ENCODE measurements around the gene ARSD.
A peak's percentile ranks its signal among the peaks of the same experiment; 100 is the strongest.
"Not testable (repeated sequence)": the region's sequence is repeated elsewhere in the genome, so short reads cannot be mapped to it uniquely, and the experiment has no call there.

ARSD gene

GRCh38 chrX:2902841-2903240 is 26.3 kb downstream of the ARSD start:
- H3K4me3 ChIP-seq (ENCODE audit: low read length): no peak overlapping the region
- no peak overlapping the region for H3K9ac ChIP-seq (ENCODE audit: low read depth, low read length)
- H3K4me1 ChIP-seq (ENCODE audit: control insufficient read depth, insufficient read depth, low read length): no peaks in the 10 kb centered on the region
- no peak overlapping the region for H3K4me2 ChIP-seq (ENCODE audit: low read length)
- no peaks in the 10 kb centered on the region for H3K36me3 ChIP-seq (ENCODE audit: insufficient read depth, low read length)
- no peaks in the 10 kb centered on the region for H3K9me3 ChIP-seq (replicated peaks; ENCODE audit: low read length)
- H3K27me3 ChIP-seq (ENCODE audit: control insufficient read depth, insufficient read depth, low read length): peaks cover 9% of the 10 kb centered on the region

- Histone ChIP-seq H3K36me3 (ENCODE audit: insufficient read depth, low read length) (no peaks in the 10 kb centered on the region), H3K9me3 (replicated peaks; ENCODE audit: low read length) (no peaks in the 10 kb centered on the region), H3K9ac (ENCODE audit: low read depth, low read length) (no peak overlapping the region), H3K27me3 (ENCODE audit: control insufficient read depth, insufficient read depth, low read length) (peaks cover 9% of the 10 kb centered on the region), H3K4me1 (ENCODE audit: control insufficient read depth, insufficient read depth, low read length) (no peaks in the 10 kb centered on the region), H3K4me2 (ENCODE audit: low read length) (no peak overlapping the region), H3K4me3 (ENCODE audit: low read length) (no peak overlapping the region)
These were observed 27.6 kb downstream of the ARSD start for GRCh38 chrX:2901367-2902036.

GRCh38 chrX:2898846-2899512 is 30.2 kb downstream of the ARSD start:
- no peak overlapping the region for H3K9ac ChIP-seq (ENCODE audit: low read depth, low read length)
- H3K4me3 ChIP-seq (ENCODE audit: low read length): no peak overlapping the region
- H3K9me3 ChIP-seq (replicated peaks; ENCODE audit: low read length): no peaks in the 10 kb centered on the region
- H3K36me3 ChIP-seq (ENCODE audit: insufficient read depth, low read length): no peaks in the 10 kb centered on the region
- H3K4me1 ChIP-seq (ENCODE audit: control insufficient read depth, insufficient read depth, low read length): no peaks in the 10 kb centered on the region
- H3K27me3 ChIP-seq (ENCODE audit: control insufficient read depth, insufficient read depth, low read length): peaks cover 9% of the 10 kb centered on the region
- H3K4me2 ChIP-seq (ENCODE audit: low read length): no peak overlapping the region

- H3K36me3 ChIP-seq (ENCODE audit: insufficient read depth, low read length); H3K9me3 ChIP-seq (replicated peaks; ENCODE audit: low read length); H3K4me3 ChIP-seq (ENCODE audit: low read length); H3K4me1 ChIP-seq (ENCODE audit: control insufficient read depth, insufficient read depth, low read length); H3K27me3 ChIP-seq (ENCODE audit: control insufficient read depth, insufficient read depth, low read length); H3K9ac ChIP-seq (ENCODE audit: low read depth, low read length); H3K4me2 ChIP-seq (ENCODE audit: low read length): not testable (repeated sequence)
These were observed 31.2 kb downstream of the ARSD start for GRCh38 chrX:2897690-2898623.

GRCh38 chrX:2897311-2897689 is 31.8 kb downstream of the ARSD start:
- Histone ChIP-seq H3K4me3 (ENCODE audit: low read length) (no peak overlapping the region), H3K4me1 (ENCODE audit: control insufficient read depth, insufficient read depth, low read length) (no peaks in the 10 kb centered on the region), H3K27me3 (ENCODE audit: control insufficient read depth, insufficient read depth, low read length) (peaks cover 9% of the 10 kb centered on the region), H3K4me2 (ENCODE audit: low read length) (no peak overlapping the region), H3K9me3 (replicated peaks; ENCODE audit: low read length) (no peaks in the 10 kb centered on the region), H3K36me3 (ENCODE audit: insufficient read depth, low read length) (no peaks in the 10 kb centered on the region), H3K9ac (ENCODE audit: low read depth, low read length) (no peak overlapping the region)

GRCh38 chrX:2894885-2895292 is 34.2 kb downstream of the ARSD start:
- no peak overlapping the region for H3K9ac ChIP-seq (ENCODE audit: low read depth, low read length)
- no peaks in the 10 kb centered on the region for H3K36me3 ChIP-seq (ENCODE audit: insufficient read depth, low read length)
- H3K9me3 ChIP-seq (replicated peaks; ENCODE audit: low read length): no peaks in the 10 kb centered on the region
- H3K4me3 ChIP-seq (ENCODE audit: low read length): no peak overlapping the region
- peaks cover 9% of the 10 kb centered on the region for H3K27me3 ChIP-seq (ENCODE audit: control insufficient read depth, insufficient read depth, low read length)
- no peaks in the 10 kb centered on the region for H3K4me1 ChIP-seq (ENCODE audit: control insufficient read depth, insufficient read depth, low read length)
- H3K4me2 ChIP-seq (ENCODE audit: low read length): no peak overlapping the region

GRCh38 chrX:2892816-2893215 is 36.3 kb downstream of the ARSD start:
- H3K4me1 ChIP-seq (ENCODE audit: control insufficient read depth, insufficient read depth, low read length): peaks cover 2% of the 10 kb centered on the region
- no peak overlapping the region for H3K4me2 ChIP-seq (ENCODE audit: low read length)
- H3K36me3 ChIP-seq (ENCODE audit: insufficient read depth, low read length): no peaks in the 10 kb centered on the region
- no peaks in the 10 kb centered on the region for H3K27me3 ChIP-seq (ENCODE audit: control insufficient read depth, insufficient read depth, low read length)
- H3K4me3 ChIP-seq (ENCODE audit: low read length): no peak overlapping the region
- H3K9ac ChIP-seq (ENCODE audit: low read depth, low read length): no peak overlapping the region
- no peaks in the 10 kb centered on the region for H3K9me3 ChIP-seq (replicated peaks; ENCODE audit: low read length)

- not testable (repeated sequence) for H3K36me3 ChIP-seq (ENCODE audit: insufficient read depth, low read length); H3K4me3 ChIP-seq (ENCODE audit: low read length); H3K27me3 ChIP-seq (ENCODE audit: control insufficient read depth, insufficient read depth, low read length); H3K4me1 ChIP-seq (ENCODE audit: control insufficient read depth, insufficient read depth, low read length); H3K9me3 ChIP-seq (replicated peaks; ENCODE audit: low read length); H3K9ac ChIP-seq (ENCODE audit: low read depth, low read length); H3K4me2 ChIP-seq (ENCODE audit: low read length)
These were observed 38.3 kb downstream of the ARSD start for GRCh38 chrX:2890536-2891460.

- H3K4me1 ChIP-seq (ENCODE audit: control insufficient read depth, insufficient read depth, low read length); H3K27me3 ChIP-seq (ENCODE audit: control insufficient read depth, insufficient read depth, low read length); H3K9me3 ChIP-seq (replicated peaks; ENCODE audit: low read length); H3K36me3 ChIP-seq (ENCODE audit: insufficient read depth, low read length): not testable (repeated sequence)
- H3K4me2 ChIP-seq (ENCODE audit: low read length): peak overlapping the region; percentile 76
- peak overlapping the region; percentile 31 for H3K9ac ChIP-seq (ENCODE audit: low read depth, low read length)
- H3K4me3 ChIP-seq (ENCODE audit: low read length): peak overlapping the region; percentile 63
These were observed 39.2 kb downstream of the ARSD start for GRCh38 chrX:2889706-2890490.

- Histone ChIP-seq H3K9ac (ENCODE audit: low read depth, low read length) (peak overlapping the region; percentile 31), H3K9me3 (replicated peaks; ENCODE audit: low read length) (no peaks in the 10 kb centered on the region), H3K4me2 (ENCODE audit: low read length) (peak overlapping the region; percentile 76), H3K27me3 (ENCODE audit: control insufficient read depth, insufficient read depth, low read length) (no peaks in the 10 kb centered on the region), H3K4me3 (ENCODE audit: low read length) (peak overlapping the region; percentile 63), H3K36me3 (ENCODE audit: insufficient read depth, low read length) (no peaks in the 10 kb centered on the region), H3K4me1 (ENCODE audit: control insufficient read depth, insufficient read depth, low read length) (peaks cover 2% of the 10 kb centered on the region)
These were observed 40.0 kb downstream of the ARSD start for GRCh38 chrX:2889045-2889605.
